ENCODE data around the gene NME3. TPM values are rescaled to one million over a fixed set of nuclear protein-coding genes. Genes with fewer than 3 reads are reported as not detected.

The NME3 gene
- total RNA-seq, 1 experiment from 2014 or later, result 76.9 TPM

- Histone ChIP-seq H3K9ac (ENCODE audit: extremely low read depth, insufficient read length, low read length) (no peak overlapping the region), H3K4me2 (ENCODE audit: insufficient read depth, insufficient read length, low read length) (no peak overlapping the region), H3K14ac (ENCODE audit: insufficient read depth, low read length) (no peak overlapping the region), H3K56ac (ENCODE audit: insufficient read length, low read depth, low read length) (no peak overlapping the region), H2AFZ (ENCODE audit: low read length) (no peak overlapping the region), H4K20me1 (ENCODE audit: control insufficient read depth, insufficient read depth, insufficient read length) (no peaks in the 10 kb centered on the region), H3K4ac (ENCODE audit: low read depth, low read length) (no peak overlapping the region), H3K18ac (ENCODE audit: insufficient read length, low read depth, low read length) (no peak overlapping the region), H2AK5ac (ENCODE audit: insufficient read length, low read length) (no peak overlapping the region), H3K27ac (ENCODE audit: insufficient read length, low read depth, low read length) (no peak overlapping the region), H2BK120ac (ENCODE audit: low read depth, low read length, poor library complexity, severe bottlenecking) (no peak overlapping the region), H3K23me2 (ENCODE audit: insufficient read length, low read depth, low read length, poor library complexity, severe bottlenecking) (no peaks in the 10 kb centered on the region), H3K4me1 (ENCODE audit: insufficient read depth, low read length) (no peaks in the 10 kb centered on the region), H3K23ac (ENCODE audit: insufficient read length, low read depth, low read length) (no peak overlapping the region), H2BK15ac (ENCODE audit: low read depth, low read length) (no peak overlapping the region), H2BK20ac (ENCODE audit: low read depth, low read length, poor library complexity, severe bottlenecking) (no peak overlapping the region), H4K91ac (ENCODE audit: insufficient read length, low read depth, low read length) (no peak overlapping the region), H3K79me2 (ENCODE audit: insufficient read depth, low read length) (no peaks in the 10 kb centered on the region), H3K79me1 (ENCODE audit: insufficient read depth, low read depth, low read length, poor library complexity, severe bottlenecking) (no peaks in the 10 kb centered on the region), H3K27me3 (ENCODE audit: insufficient read depth, low read length) (no peaks in the 10 kb centered on the region), H3K9me3 (ENCODE audit: control insufficient read depth, low read depth, low read length) (no peaks in the 10 kb centered on the region), H4K8ac (replicated peaks; ENCODE audit: insufficient read length, low read depth, low read length) (no peak overlapping the region), H4K5ac (ENCODE audit: insufficient read length, low read depth, low read length) (no peak overlapping the region), H2BK12ac (ENCODE audit: insufficient read length, low read depth, low read length) (no peak overlapping the region), H2BK5ac (ENCODE audit: insufficient read length, low read length) (no peak overlapping the region), H3T11ph (ENCODE audit: low read length) (no peak overlapping the region)
- Mint-ChIP-seq H3K36me3 (ENCODE audit: insufficient read depth in 1 of 3, low read depth in 3 of 3) (peaks cover 11 to 20% (median 15%) of the 10 kb centered on the region in 3 experiments), H3K27me3 (ENCODE audit: low read depth) (no peaks in the 10 kb centered on the region), H3K9me3 (peaks cover 25 to 27% of the 10 kb centered on the region in 2 experiments), H3K4me1 (no peaks in the 10 kb centered on the region), H3K4me3 (no peak overlapping the region; a peak in 2 of 5 replicates), H3K27ac (no peak overlapping the region)
- TF ChIP-seq CTCF (conservative IDR thresholded peaks at IDR 0.05), result no peak
- peak; percentile 28 for DNase-seq
- no CpG with 5 or more reads among the region's 18 CpGs for WGBS (ENCODE audit: extremely low coverage, insufficient read length, low lambda C conversion rate)
Measured at GRCh38 chr16:1794221-1794871, 23.0 kb upstream of the NME3 start.

Data from H9 (cell line).